K562 (cell line): ENCODE data around the gene OR2J3. TPM values are rescaled to one million over a fixed set of nuclear protein-coding genes. Genes with fewer than 3 reads are reported as not detected.

ENCODE experiments used
- ATAC-seq: fragments of 200-7000 bp; cut with Tn5 transposase; 3 replicates; pipeline ENCODE4 v1.9.1; 2020; ENCODE audit warnings: moderate library complexity
- BruUV-seq: library from RNA; stranded (reverse); fragments of 400-500 nt; replicated peaks from 2 replicates; lab custom pipeline; 2021; lab: Mats Ljungman, UMichigan
- CTCF ChIA-PET: fragments of 300-600 bp; formaldehyde crosslinking; extraction: SDS; loops from one replicate; lab custom pipeline; 2021; ENCODE audit warnings: low intra/inter-chr PET ratio; lab: Yijun Ruan, JAX
- POLR2A ChIA-PET: fragments of 300-600, 350-650 bp; sonication (Branson Sonifier 250); formaldehyde crosslinking; extraction: SDS; loops from one replicate; lab custom pipeline; 2021; ENCODE audit warnings: antibody characterized with exemption, inconsistent platforms; lab: Yijun Ruan, JAX
- DNase-seq, 4 experiments: peaks; one replicate each; pipeline versions ENCODE4 v3.0.0 to v3.0.0-alpha.2; 2011 to 2018; ENCODE audit warnings: low spot score in 3 of 4, mixed read lengths in 3 of 4; ENCODE audit errors: extremely low read depth in 1 of 4
- FAIRE-seq: peaks from 2 replicates; lab custom pipeline; 2011; peaks lifted over from hg19 to GRCh38; lab: Jason Lieb, UNC
- H2AFZ ChIP-seq: 2 replicates; pipeline ENCODE4 v1.6.0; 2011; ENCODE audit warnings: low read depth, low read length, control low read depth, inconsistent platforms
- H3K27ac ChIP-seq: fragments of 200-600 bp; 3 replicates; pipeline ENCODE4 v1.8.0; 2011; ENCODE audit warnings: low read depth, mild to moderate bottlenecking, control low read depth, inconsistent platforms, low read length, moderate library complexity, mixed read lengths; ENCODE audit errors: extremely low read depth
- H3K27me3 ChIP-seq, 2 experiments: fragments of 300-600 bp in 1 of 2; 2 replicates in 1 of 2; 3 replicates in 1 of 2; pipeline versions ENCODE4 v1.6.0 to v1.8.0; 2011; ENCODE audit warnings: inconsistent platforms in 2 of 2, low read length in 2 of 2, mild to moderate bottlenecking in 1 of 2, mixed read lengths in 1 of 2, moderate library complexity in 1 of 2; ENCODE audit not compliant: control insufficient read depth in 2 of 2, insufficient read depth in 2 of 2
- H3K36me3 ChIP-seq: fragments of 300-600 bp; 3 replicates; pipeline ENCODE4 v1.8.0; 2011; ENCODE audit warnings: mild to moderate bottlenecking, low read length, inconsistent platforms; ENCODE audit not compliant: control insufficient read depth, insufficient read depth
- H3K4me1 ChIP-seq, 2 experiments: fragments of 200-600 bp in 1 of 2; replicated peaks in 1 of 2; 2 replicates in 1 of 2; 3 replicates in 1 of 2; pipeline versions ENCODE4 v1.5.1 to v1.8.0; 2011; ENCODE audit warnings: inconsistent platforms in 2 of 2, low read length in 2 of 2, mild to moderate bottlenecking in 1 of 2, mixed read lengths in 1 of 2, moderate library complexity in 1 of 2; ENCODE audit not compliant: control insufficient read depth in 2 of 2, insufficient read depth in 2 of 2
- H3K4me2 ChIP-seq: 2 replicates; pipeline ENCODE4 v1.6.1; 2011; ENCODE audit warnings: low read length, control low read depth, inconsistent platforms, mixed read lengths; ENCODE audit not compliant: insufficient read depth
- H3K4me3 ChIP-seq: fragments of 200-600 bp; sonication (generic), shearing (Covaris generic); 2 replicates; pipeline ENCODE4 v1.5.1; 2016; ENCODE audit warnings: control low read depth, inconsistent platforms
- H3K79me2 ChIP-seq: fragments of 200-600 bp; 3 replicates; pipeline ENCODE4 v1.8.0; 2011; ENCODE audit warnings: low read length, inconsistent platforms; ENCODE audit not compliant: control insufficient read depth, insufficient read depth
- H3K9ac ChIP-seq, 2 experiments: 2 replicates each; pipeline versions ENCODE4 v1.6.0 to v1.6.1; 2011; ENCODE audit warnings: low read depth in 2 of 2, low read length in 2 of 2, control low read depth in 1 of 2, inconsistent platforms in 1 of 2, mild to moderate bottlenecking in 1 of 2, mixed read lengths in 1 of 2; ENCODE audit not compliant: insufficient read depth in 1 of 2
- H3K9me1 ChIP-seq: one replicate; pipeline ENCODE4 v1.6.0; 2011; ENCODE audit warnings: inconsistent platforms, mild to moderate bottlenecking, low read length, moderate library complexity; ENCODE audit not compliant: control insufficient read depth, insufficient read depth
- H3K9me3 ChIP-seq: replicated peaks from 2 replicates; pipeline ENCODE4 v1.5.1; 2011; ENCODE audit warnings: low read depth, low read length, inconsistent platforms; ENCODE audit not compliant: control insufficient read depth, insufficient read depth
- H4K20me1 ChIP-seq: replicated peaks from 2 replicates; pipeline ENCODE4 v1.6.1; 2011; ENCODE audit warnings: low read length, inconsistent platforms, mixed read lengths; ENCODE audit not compliant: control insufficient read depth, insufficient read depth
- CREM ChIP-seq: IDR thresholded peaks from 2 replicates; pipeline ENCODE4 v1.6.1; 2014; ENCODE audit warnings: antibody characterized with exemption, low read depth
- GABPB1 ChIP-seq: sonication (generic); formaldehyde crosslinking; IDR thresholded peaks from 2 replicates; pipeline ENCODE4 v1.8.0; 2022; ENCODE audit warnings: mild to moderate bottlenecking, missing genetic modification reagents
- MNT ChIP-seq, 2 experiments: fragments of 450-650 bp; conservative IDR thresholded peaks; 2 replicates each; pipeline ENCODE4 v1.6.1; 2017; ENCODE audit warnings: mild to moderate bottlenecking in 2 of 2, moderate library complexity in 2 of 2
- RAD51 ChIP-seq: fragments of 450-650 bp; IDR thresholded peaks from 2 replicates; pipeline ENCODE4 v1.7.1; 2016; ENCODE audit warnings: low read depth, mild to moderate bottlenecking, borderline replicate concordance
- TFE3 ChIP-seq: fragments of 450-650 bp; formaldehyde crosslinking; IDR thresholded peaks from 2 replicates; pipeline ENCODE4 v1.4.0; 2020; ENCODE audit warnings: mild to moderate bottlenecking, mixed read lengths
- ZNF445 ChIP-seq: fragments of 250-450 bp; sonication (Bioruptor Pico); IDR thresholded peaks from 2 replicates; pipeline ENCODE4 v1.4.0; 2020; ENCODE audit warnings: low read depth, mild to moderate bottlenecking, moderate library complexity
- WGBS: fragments of 100-300 bp; shearing (Covaris generic); methylation state at CpG from one replicate; pipeline ENCODE4 v1.1.6; 2016; ENCODE audit warnings: low coverage, mixed read lengths; ENCODE audit not compliant: insufficient coverage; ENCODE audit errors: missing lambda C conversion rate; 5-methylcytosine and 5-hydroxymethylcytosine counted together
- in situ Hi-C: fragments of 300-500 bp; cut with MboI; formaldehyde crosslinking; loops from 4 replicates; pipeline ENCODE4 v1.15.0; 2018; ENCODE audit warnings: inconsistent platforms, mixed read lengths
- intact Hi-C: fragments of 100-400 bp; cut with micrococcal nuclease; formaldehyde crosslinking; loops from 2 replicates; pipeline ENCODE4 v1.14.2; 2022
- polyA plus RNA-seq, 8 experiments: library from polyadenylated mRNA; depleted of rRNA in 4 of 8; stranded (reverse) in 5 of 8; unstranded in 3 of 8; fragments of >200 nt; fragmentation: Nextera tagmentation in 2 of 8; fragmentation: Illumina TruSeq in 1 of 8; extraction: Ambion mirVana in 2 of 8; extraction: Trizol in 1 of 8; gene quantifications; 2 replicates each; pipeline versions ENCODE4 v1.2.1 to v1.2.3, GENCODE V29; 2011 to 2014; ENCODE audit warnings: inconsistent platforms in 1 of 8, missing spikeins in 1 of 8
- total RNA-seq, 7 experiments: library from RNA; depleted of rRNA in 6 of 7; stranded (reverse); fragments of >200 nt in 6 of 7; fragmentation: Illumina TruSeq in 2 of 7; extraction: Trizol in 2 of 7; gene quantifications; 2 replicates each; pipeline versions ENCODE4 v1.2.1 to v1.2.3, GENCODE V29; 2011 to 2021; ENCODE audit warnings: low replicate concordance in 1 of 7

OR2J3 gene
- total and polyA plus RNA-seq, 9 of the 15 experiments (the other 6 are each of a cell fraction or from before 2014, with no cell fraction given) = 0.14 to 0.17 TPM; not detected in 7

GRCh38 chr6:29097803-29098202 is 10.1 kb upstream of the OR2J3 start:
- H2AFZ ChIP-seq = no peak overlapping the region
- no peak overlapping the region for H3K27ac ChIP-seq
- TF ChIP-seq TFE3 (peak; percentile 70), CREM (no peak), RAD51 (peak; percentile 54; the same call in 1 of the 2 replicates), MNT (conservative IDR thresholded peaks at IDR 0.05) (no peak), ZNF445 (no peak), GABPB1 (CRISPR knock-in tag) (no peak)
- ChIA-PET CTCF (no interaction called here), POLR2A (no interaction called here)
- no peaks in the 10 kb centered on the region for H3K79me2 ChIP-seq
- FAIRE-seq (no peak), ATAC-seq (no peak), DNase-seq (no peak)
- H4K20me1 ChIP-seq = no peaks in the 10 kb centered on the region
- WGBS = 0% methylated on average over 1 of the region's 1 CpG
- no peaks in the 10 kb centered on the region for H3K36me3 ChIP-seq
- H3K4me2 ChIP-seq = no peak overlapping the region
- H3K9ac ChIP-seq = no peak overlapping the region
- no peaks in the 10 kb centered on the region for H3K4me1 ChIP-seq
- no peaks in the 10 kb centered on the region for H3K9me1 ChIP-seq
- BruUV-seq = no TSS peak
- no peak overlapping the region for H3K4me3 ChIP-seq
- peaks cover 0 to 8% of the 10 kb centered on the region in 2 experiments; a peak in 2 of 5 replicates for H3K27me3 ChIP-seq
- no peaks in the 10 kb centered on the region for H3K9me3 ChIP-seq
- intact Hi-C loops (no loop called here), in situ Hi-C loops (no loop called here)
